AG04449 (cell line): ENCODE data around the gene SLC13A4.

Experiments
- CTCF ChIA-PET: fragments of 350-600 bp; formaldehyde crosslinking; extraction: SDS; loops from one replicate; lab custom pipeline; 2021; ENCODE audit warnings: antibody characterized with exemption; lab: Yijun Ruan, JAX
- POLR2A ChIA-PET: fragments of 400-600, 350-600 bp; formaldehyde crosslinking; extraction: SDS; loops from one replicate; lab custom pipeline; 2020; ENCODE audit warnings: antibody characterized with exemption, inconsistent platforms; lab: Yijun Ruan, JAX
- DNase-seq: peaks from one replicate; pipeline ENCODE4 v3.0.0-alpha.2; 2010; ENCODE audit warnings: low read depth, low spot score
- H3K4me3 ChIP-seq: 2 replicates; pipeline ENCODE4 v1.5.1; 2011; ENCODE audit warnings: low read depth, mild to moderate bottlenecking, control low read depth, low read length
- CTCF ChIP-seq: IDR thresholded peaks from one replicate; pipeline ENCODE4 v1.5.1; 2011; ENCODE audit warnings: mild to moderate bottlenecking, moderate library complexity, low read length, control low read depth, inconsistent platforms; ENCODE audit not compliant: insufficient read depth; ENCODE audit errors: missing control alignments

Gene SLC13A4

GRCh38 chr7:135736586-135737305 is 8.8 kb upstream of the SLC13A4 start:
- TF ChIP-seq CTCF: no peak
- H3K4me3 ChIP-seq: no peak overlapping the region
- CTCF ChIA-PET: interaction anchor here (1.8 kb wide), 1 partner anchor 26 kb away, joined by 6 read pairs; no protein-coding TSS in a partner anchor
- DNase-seq: no peak
- POLR2A ChIA-PET: no interaction called here

GRCh38 chr7:135734343-135734689 is 6.3 kb upstream of the SLC13A4 start:
- CTCF ChIA-PET: interaction anchor here (1.1 to 3.0 kb wide), 2 partner anchors 24 to 73 kb away, joined by 3 to 10 read pairs; no protein-coding TSS in a partner anchor
- no peak for TF ChIP-seq CTCF
- DNase-seq: no peak
- H3K4me3 ChIP-seq: no peak overlapping the region
- POLR2A ChIA-PET: no interaction called here

- no peak for TF ChIP-seq CTCF
- no peak overlapping the region for H3K4me3 ChIP-seq
- ChIA-PET POLR2A (no interaction called here), CTCF (interaction anchor here (1.1 to 3.0 kb wide), 3 partner anchors 8 to 73 kb away, joined by 3 to 10 read pairs (median 8); no protein-coding TSS in a partner anchor)
- no peak for DNase-seq
These were observed 5.8 kb upstream of the SLC13A4 start for GRCh38 chr7:135733603-135734342.

- TF ChIP-seq CTCF: no peak
- CTCF ChIA-PET: interaction anchor here (1.0 to 2.2 kb wide), 2 partner anchors 13 to 14 kb away, joined by 3 to 9 read pairs; no protein-coding TSS in a partner anchor
These were observed 3.1 kb upstream of the SLC13A4 start for GRCh38 chr7:135731131-135731530.

GRCh38 chr7:135729230-135729629 is 1.2 kb upstream of the SLC13A4 start:
- no peak overlapping the region for H3K4me3 ChIP-seq
- ChIA-PET POLR2A (no interaction called here), CTCF (interaction anchor here (0.9 kb wide), 2 partner anchors 12 to 17 kb away, joined by 3 to 6 read pairs; no protein-coding TSS in a partner anchor)
- DNase-seq: no peak
- no peak for TF ChIP-seq CTCF

More at GRCh38 chr7:135731131-135731530, 3.1 kb upstream of the SLC13A4 start:
- no peak for DNase-seq
- H3K4me3 ChIP-seq: no peak overlapping the region
- POLR2A ChIA-PET: no interaction called here
